IMR-90 (cell line): Measurements from ENCODE around the gene OR11A1. TPM values are rescaled to one million over a fixed set of nuclear protein-coding genes. Genes with fewer than 3 reads are reported as not detected.

Source experiments
- ATAC-seq: fragments of 200-7000 bp; cut with Tn5 transposase; 2 replicates; pipeline ENCODE4 v1.9.1; 2020; ENCODE audit warnings: low read depth, mild to moderate bottlenecking, moderate library complexity
- BruUV-seq: library from RNA; stranded (reverse); fragments of 400-500 nt; replicated peaks from 2 replicates; lab custom pipeline; 2021; lab: Mats Ljungman, UMichigan
- CTCF ChIA-PET: fragments of 300-600 bp; formaldehyde crosslinking; extraction: SDS; loops from one replicate; lab custom pipeline; 2021; ENCODE audit warnings: antibody characterized with exemption; lab: Yijun Ruan, JAX
- POLR2A ChIA-PET: fragments of 300-600 bp; sonication (Branson Sonifier 250); formaldehyde crosslinking; loops from one replicate; lab custom pipeline; 2022; ENCODE audit warnings: antibody characterized with exemption; ENCODE audit not compliant: unreplicated experiment; lab: Charles Lee
- DNase-seq: peaks from one replicate; pipeline ENCODE4 v3.0.0; 2013
- H2AFZ ChIP-seq: replicated peaks from 2 replicates; pipeline ENCODE3; 2013; ENCODE audit warnings: low read length, mild to moderate bottlenecking; ENCODE audit not compliant: poor library complexity
- H2AK5ac ChIP-seq: 2 replicates; pipeline ENCODE4 v1.6.1; 2013; ENCODE audit warnings: low read depth, low read length, inconsistent platforms
- H2AK9ac ChIP-seq: replicated peaks from 2 replicates; pipeline ENCODE3; 2013; ENCODE audit warnings: mild to moderate bottlenecking, low read depth, low read length, moderate library complexity; ENCODE audit not compliant: poor library complexity
- H2BK120ac ChIP-seq: 2 replicates; pipeline ENCODE4 v1.6.1; 2013; ENCODE audit warnings: low read depth, low read length, inconsistent platforms
- H2BK15ac ChIP-seq: 3 replicates; pipeline ENCODE4 v1.6.1; 2013; ENCODE audit warnings: low read depth, low read length, inconsistent platforms
- H2BK20ac ChIP-seq: 2 replicates; pipeline ENCODE4 v1.6.1; 2013; ENCODE audit warnings: low read depth, mild to moderate bottlenecking, inconsistent platforms, low read length, moderate library complexity
- H2BK5ac ChIP-seq: 2 replicates; pipeline ENCODE4 v1.6.1; 2013; ENCODE audit warnings: mild to moderate bottlenecking, low read depth, low read length, inconsistent platforms; ENCODE audit not compliant: poor library complexity, severe bottlenecking
- H3K14ac ChIP-seq: replicated peaks from 2 replicates; pipeline ENCODE4 v1.6.1; 2013; ENCODE audit warnings: low read depth, low read length, inconsistent platforms
- H3K18ac ChIP-seq: 2 replicates; pipeline ENCODE4 v1.6.1; 2013; ENCODE audit warnings: low read depth, low read length, control low read depth
- H3K23ac ChIP-seq: 2 replicates; pipeline ENCODE4 v1.6.1; 2013; ENCODE audit warnings: low read depth, low read length, inconsistent platforms
- H3K27ac ChIP-seq: 2 replicates; pipeline ENCODE4 v1.5.1; 2013; ENCODE audit warnings: mild to moderate bottlenecking, control low read depth, low read length; ENCODE audit not compliant: insufficient read depth
- H3K27me3 ChIP-seq: 2 replicates; pipeline ENCODE4 v1.6.1; 2013; ENCODE audit warnings: low read length; ENCODE audit not compliant: control insufficient read depth, insufficient read depth
- H3K36me3 ChIP-seq: 2 replicates; pipeline ENCODE4 v1.6.1; 2013; ENCODE audit warnings: low read length, mixed read lengths; ENCODE audit not compliant: control insufficient read depth, insufficient read depth
- H3K4ac ChIP-seq: 2 replicates; pipeline ENCODE4 v1.6.1; 2013; ENCODE audit warnings: low read depth, low read length, inconsistent platforms
- H3K4me1 ChIP-seq: 2 replicates; pipeline ENCODE4 v1.6.1; 2013; ENCODE audit warnings: low read length, mixed read lengths; ENCODE audit not compliant: control insufficient read depth, insufficient read depth
- H3K4me2 ChIP-seq: 2 replicates; pipeline ENCODE4 v1.6.1; 2013; ENCODE audit warnings: low read depth, mild to moderate bottlenecking, control low read depth, low read length, moderate library complexity
- H3K4me3 ChIP-seq: 2 replicates; pipeline ENCODE4 v1.5.1; 2013; ENCODE audit warnings: low read depth, mild to moderate bottlenecking, control low read depth, low read length, moderate library complexity; ENCODE audit not compliant: insufficient read depth
- H3K56ac ChIP-seq: 2 replicates; pipeline ENCODE4 v1.6.1; 2013; ENCODE audit warnings: low read length, inconsistent platforms; ENCODE audit not compliant: insufficient read depth; ENCODE audit errors: extremely low read depth
- H3K79me1 ChIP-seq, 2 experiments: 2 replicates each; pipeline ENCODE4 v1.6.1; 2013; ENCODE audit warnings: low read length in 2 of 2, inconsistent platforms in 1 of 2, low read depth in 1 of 2
- H3K9ac ChIP-seq: 2 replicates; pipeline ENCODE4 v1.6.1; 2013; ENCODE audit warnings: low read depth, low read length, control low read depth
- H3K9me1 ChIP-seq: 2 replicates; pipeline ENCODE4 v1.6.1; 2013; ENCODE audit warnings: low read length, inconsistent platforms; ENCODE audit not compliant: insufficient read depth
- H3K9me3 ChIP-seq: 2 replicates; pipeline ENCODE4 v1.6.1; 2013; ENCODE audit warnings: low read length; ENCODE audit not compliant: control insufficient read depth, insufficient read depth
- H4K20me1 ChIP-seq: 2 replicates; pipeline ENCODE4 v1.6.1; 2013; ENCODE audit warnings: low read length, inconsistent platforms; ENCODE audit not compliant: insufficient read depth
- H4K5ac ChIP-seq: 2 replicates; pipeline ENCODE4 v1.6.1; 2013; ENCODE audit warnings: mild to moderate bottlenecking, low read depth, low read length, control low read depth
- H4K8ac ChIP-seq, 2 experiments: 2 replicates each; pipeline ENCODE4 v1.6.1; 2013; ENCODE audit warnings: low read depth in 2 of 2, low read length in 2 of 2, control low read depth in 1 of 2, inconsistent platforms in 1 of 2
- H4K91ac ChIP-seq: 2 replicates; pipeline ENCODE4 v1.6.1; 2013; ENCODE audit warnings: low read depth, low read length, inconsistent platforms; ENCODE audit not compliant: insufficient read depth
- BHLHE40 ChIP-seq: fragments of 150-350 bp; IDR thresholded peaks from 2 replicates; pipeline ENCODE4 v1.6.1; 2016; ENCODE audit warnings: mild to moderate bottlenecking, low read depth, low read length
- MAFK ChIP-seq: IDR thresholded peaks from 2 replicates; pipeline ENCODE4 v1.6.1; 2012; ENCODE audit warnings: low read depth, low read length, improper control_type of control experiment
- NFE2L2 ChIP-seq: fragments of 150-350 bp; IDR thresholded peaks from 2 replicates; pipeline ENCODE4 v1.6.1; 2016; ENCODE audit warnings: low read depth, mild to moderate bottlenecking, low read length
- RCOR1 ChIP-seq: IDR thresholded peaks from 2 replicates; pipeline ENCODE4 v1.6.1; 2012; ENCODE audit warnings: mild to moderate bottlenecking, low read length, improper control_type of control experiment; ENCODE audit not compliant: insufficient replicate concordance
- SMC3 ChIP-seq: fragments of 150-350 bp; IDR thresholded peaks from 2 replicates; pipeline ENCODE4 v1.6.1; 2016; ENCODE audit warnings: low read depth, mild to moderate bottlenecking, antibody characterized with exemption, low read length, moderate library complexity
- WGBS, 2 experiments: methylation state at CpG; one replicate each; pipeline versions ENCODE4 v1.1.5 to v1.1.7; 2013; ENCODE audit warnings: missing lambda C conversion rate in 2 of 2; ENCODE audit not compliant: insufficient read length in 1 of 2; ENCODE audit errors: extremely low coverage in 2 of 2; 5-methylcytosine and 5-hydroxymethylcytosine counted together
- dilution Hi-C: fragments of 300-500 bp; cut with HindIII; formaldehyde crosslinking; loops from one replicate; pipeline ENCODE4 v1.14.3; 2018; ENCODE audit warnings: low sequenced_read_pairs; ENCODE audit not compliant: unreplicated experiment
- in situ Hi-C: fragments of 300-500 bp; cut with MboI; formaldehyde crosslinking; loops from 3 replicates; pipeline ENCODE4 v1.14.3; 2019; ENCODE audit warnings: low sequenced_read_pairs, inconsistent platforms, mixed read lengths
- intact Hi-C: fragments of 100-400 bp; cut with micrococcal nuclease; formaldehyde crosslinking; loops from 2 replicates; pipeline ENCODE4 v1.10.0; 2022
- polyA plus RNA-seq, 3 experiments: library from polyadenylated mRNA; depleted of rRNA; stranded (reverse); fragments of >200 nt; gene quantifications; 2 replicates each; pipeline ENCODE4 v1.2.3, GENCODE V29; 2012; ENCODE audit warnings: low replicate concordance in 1 of 3
- total RNA-seq: library from RNA; depleted of rRNA; stranded (reverse); fragments of >200 nt; gene quantifications from 2 replicates; pipeline ENCODE4 v1.2.3, GENCODE V29; 2012

OR11A1 gene
- total and polyA plus RNA-seq, 2 of the 4 experiments (the other 2 are of a cell fraction): not detected

- intact Hi-C loops (no loop called here), dilution Hi-C loops (no loop called here), in situ Hi-C loops (no loop called here)
- Histone ChIP-seq H2BK120ac (no peak overlapping the region), H2AFZ (no peak overlapping the region), H3K23ac (no peak overlapping the region), H4K8ac (no peak overlapping the region), H3K9me3 (peaks cover 6% of the 10 kb centered on the region), H3K27ac (no peak overlapping the region), H3K36me3 (no peaks in the 10 kb centered on the region), H2BK20ac (no peak overlapping the region), H3K9ac (no peak overlapping the region), H2BK5ac (no peak overlapping the region), H3K9me1 (no peaks in the 10 kb centered on the region), H3K14ac (no peak overlapping the region), H3K4me1 (no peaks in the 10 kb centered on the region), H4K91ac (no peak overlapping the region), H2AK5ac (no peak overlapping the region), H3K27me3 (no peaks in the 10 kb centered on the region), H4K5ac (no peak overlapping the region), H2AK9ac (no peak overlapping the region), H2BK15ac (no peak overlapping the region), H4K20me1 (no peaks in the 10 kb centered on the region), H3K79me1 (no peaks in the 10 kb centered on the region), H3K4ac (no peak overlapping the region), H3K4me2 (no peak overlapping the region), H3K56ac (no peak overlapping the region), H3K4me3 (no peak overlapping the region), H3K18ac (no peak overlapping the region)
- TF ChIP-seq NFE2L2: no peak
- TF ChIP-seq MAFK: no peak
- no peak for TF ChIP-seq SMC3
- TF ChIP-seq BHLHE40: no peak
- TF ChIP-seq RCOR1: no peak
- ChIA-PET CTCF (no interaction called here), POLR2A (no interaction called here)
- WGBS, 2 experiments: no CpG with 5 or more reads among the region's 4 CpGs
- ATAC-seq (no peak), DNase-seq (no peak)
- BruUV-seq: no TSS peak
Observed at GRCh38 chr6:29495571-29495970, 38.7 kb upstream of the OR11A1 start.
